H9 (cell line): ENCODE data around the gene HNF4A. TPM values are rescaled to one million over a fixed set of nuclear protein-coding genes. Genes with fewer than 3 reads are reported as not detected.

Experiments
- DNase-seq: peaks from one replicate; pipeline ENCODE4 v3.0.0-alpha.2; 2017
- H2AFZ ChIP-seq: one replicate; pipeline ENCODE4 v1.6.1; 2013; ENCODE audit warnings: mild to moderate bottlenecking, low read length, control low read depth, moderate library complexity
- H2AK5ac ChIP-seq: 2 replicates; pipeline ENCODE4 v1.6.1; 2013; ENCODE audit warnings: low read length, control low read depth, mixed read lengths; ENCODE audit not compliant: insufficient read length
- H2BK120ac ChIP-seq: one replicate; pipeline ENCODE4 v1.6.1; 2013; ENCODE audit warnings: low read depth, mild to moderate bottlenecking, low read length, control low read depth, inconsistent platforms; ENCODE audit not compliant: poor library complexity, severe bottlenecking
- H2BK12ac ChIP-seq: 2 replicates; pipeline ENCODE4 v1.6.1; 2013; ENCODE audit warnings: low read length, control low read depth, mixed read lengths, low read depth; ENCODE audit not compliant: insufficient read length
- H2BK15ac ChIP-seq: 2 replicates; pipeline ENCODE4 v1.6.1; 2013; ENCODE audit warnings: low read depth, low read length, control low read depth
- H2BK20ac ChIP-seq: one replicate; pipeline ENCODE4 v1.6.1; 2013; ENCODE audit warnings: low read depth, mild to moderate bottlenecking, low read length, control low read depth, inconsistent platforms; ENCODE audit not compliant: poor library complexity, severe bottlenecking
- H2BK5ac ChIP-seq: 2 replicates; pipeline ENCODE4 v1.6.1; 2013; ENCODE audit warnings: low read length, control low read depth, mixed read lengths; ENCODE audit not compliant: insufficient read length
- H3K14ac ChIP-seq: 2 replicates; pipeline ENCODE4 v1.6.1; 2013; ENCODE audit warnings: low read length, control low read depth; ENCODE audit not compliant: insufficient read depth
- H3K18ac ChIP-seq: 2 replicates; pipeline ENCODE4 v1.6.1; 2013; ENCODE audit warnings: low read depth, mild to moderate bottlenecking, mixed read lengths, low read length, control low read depth; ENCODE audit not compliant: insufficient read length
- H3K23ac ChIP-seq: 2 replicates; pipeline ENCODE4 v1.6.1; 2013; ENCODE audit warnings: low read length, control low read depth, mixed read lengths, low read depth; ENCODE audit not compliant: insufficient read length
- H3K23me2 ChIP-seq: 2 replicates; pipeline ENCODE4 v1.6.1; 2013; ENCODE audit warnings: low read depth, mild to moderate bottlenecking, mixed read lengths, low read length, control low read depth; ENCODE audit not compliant: insufficient read length, poor library complexity, severe bottlenecking
- H3K27ac ChIP-seq: 2 replicates; pipeline ENCODE4 v1.5.1; 2013; ENCODE audit warnings: low read length, control low read depth, mixed read lengths, low read depth; ENCODE audit not compliant: insufficient read length
- H3K27me3 ChIP-seq: 2 replicates; pipeline ENCODE4 v1.6.1; 2013; ENCODE audit warnings: low read length, control low read depth, inconsistent platforms; ENCODE audit not compliant: insufficient read depth
- H3K4ac ChIP-seq: 2 replicates; pipeline ENCODE4 v1.6.1; 2013; ENCODE audit warnings: low read depth, mild to moderate bottlenecking, control low read depth, inconsistent platforms, low read length, moderate library complexity
- H3K4me1 ChIP-seq: 2 replicates; pipeline ENCODE4 v1.6.1; 2013; ENCODE audit warnings: low read length, control low read depth, inconsistent platforms; ENCODE audit not compliant: insufficient read depth
- H3K4me2 ChIP-seq: 2 replicates; pipeline ENCODE4 v1.6.1; 2013; ENCODE audit warnings: low read length, control low read depth, mixed read lengths; ENCODE audit not compliant: insufficient read length, insufficient read depth
- H3K56ac ChIP-seq: 2 replicates; pipeline ENCODE4 v1.6.1; 2013; ENCODE audit warnings: low read depth, mild to moderate bottlenecking, mixed read lengths, low read length, control low read depth; ENCODE audit not compliant: insufficient read length
- H3K79me1 ChIP-seq: 2 replicates; pipeline ENCODE4 v1.6.1; 2013; ENCODE audit warnings: low read depth, mild to moderate bottlenecking, moderate library complexity, low read length, control low read depth, inconsistent platforms; ENCODE audit not compliant: insufficient read depth, poor library complexity, severe bottlenecking
- H3K79me2 ChIP-seq: 2 replicates; pipeline ENCODE4 v1.6.1; 2013; ENCODE audit warnings: low read length, control low read depth, inconsistent platforms; ENCODE audit not compliant: insufficient read depth
- H3K9ac ChIP-seq: 2 replicates; pipeline ENCODE4 v1.6.1; 2013; ENCODE audit warnings: low read length, control low read depth, mixed read lengths; ENCODE audit not compliant: insufficient read length; ENCODE audit errors: extremely low read depth
- H3K9me3 ChIP-seq: one replicate; pipeline ENCODE4 v1.6.1; 2013; ENCODE audit warnings: low read depth, low read length, inconsistent platforms; ENCODE audit not compliant: control insufficient read depth
- H3T11ph ChIP-seq: one replicate; pipeline ENCODE4 v1.6.1; 2013; ENCODE audit warnings: mild to moderate bottlenecking, low read length, control low read depth, inconsistent platforms
- H4K20me1 ChIP-seq: one replicate; pipeline ENCODE4 v1.6.1; 2013; ENCODE audit not compliant: control insufficient read depth, insufficient read length, insufficient read depth
- H4K5ac ChIP-seq: 2 replicates; pipeline ENCODE4 v1.6.1; 2013; ENCODE audit warnings: low read depth, mild to moderate bottlenecking, mixed read lengths, low read length, control low read depth; ENCODE audit not compliant: insufficient read length
- H4K8ac ChIP-seq: replicated peaks from 2 replicates; pipeline ENCODE4 v1.6.1; 2013; ENCODE audit warnings: low read length, control low read depth, mixed read lengths, low read depth; ENCODE audit not compliant: insufficient read length
- H4K91ac ChIP-seq: 2 replicates; pipeline ENCODE4 v1.6.1; 2013; ENCODE audit warnings: low read depth, mild to moderate bottlenecking, moderate library complexity, mixed read lengths, low read length, control low read depth; ENCODE audit not compliant: insufficient read length
- H3K27ac Mint-ChIP-seq, 3 experiments: 2 replicates in 2 of 3; 3 replicates in 1 of 3; pipeline ENCODE4 v1.8.0; 2020 to 2021; ENCODE audit warnings: mixed read lengths in 3 of 3, mild to moderate bottlenecking in 1 of 3, moderate library complexity in 1 of 3
- H3K27me3 Mint-ChIP-seq: 2 replicates; pipeline ENCODE4 v1.8.0; 2021; ENCODE audit warnings: low read depth, mild to moderate bottlenecking, moderate library complexity, mixed read lengths
- H3K36me3 Mint-ChIP-seq, 3 experiments: 2 replicates in 2 of 3; 3 replicates in 1 of 3; pipeline ENCODE4 v1.8.0; 2020 to 2021; ENCODE audit warnings: low read depth in 3 of 3, mixed read lengths in 3 of 3; ENCODE audit not compliant: insufficient read depth in 1 of 3
- H3K4me1 Mint-ChIP-seq, 2 experiments: 2 replicates each; pipeline ENCODE4 v1.8.0; 2020; ENCODE audit warnings: mixed read lengths in 2 of 2
- H3K4me3 Mint-ChIP-seq, 2 experiments: 2 replicates in 1 of 2; 3 replicates in 1 of 2; pipeline ENCODE4 v1.8.0; 2020 to 2021; ENCODE audit warnings: mild to moderate bottlenecking in 2 of 2, mixed read lengths in 2 of 2, moderate library complexity in 1 of 2
- H3K9me3 Mint-ChIP-seq, 2 experiments: 2 replicates in 1 of 2; 3 replicates in 1 of 2; pipeline ENCODE4 v1.8.0; 2020; ENCODE audit warnings: mild to moderate bottlenecking in 2 of 2, mixed read lengths in 2 of 2, moderate library complexity in 1 of 2
- WGBS: extraction: QIAGEN DNeasy Blood & Tissue Kit; methylation state at CpG from one replicate; pipeline ENCODE4 v1.1.7; 2013; ENCODE audit warnings: missing lambda C conversion rate, low lambda C conversion rate, mixed read lengths; ENCODE audit not compliant: insufficient read length; ENCODE audit errors: extremely low coverage; 5-methylcytosine and 5-hydroxymethylcytosine counted together
- total RNA-seq: library from RNA; stranded (reverse); gene quantifications from 2 replicates; pipeline ENCODE4 v1.2.1, GENCODE V29; 2021
- TF ChIP-seq, protein P1 (sequence below): fragments of 200-600 bp; sonication (generic); conservative IDR thresholded peaks from 3 replicates; pipeline ENCODE4 v1.8.0; 2021; ENCODE audit warnings: antibody characterized with exemption, mild to moderate bottlenecking

The HNF4A gene
- total RNA-seq, 1 experiment from 2014 or later = not detected

DNA sequence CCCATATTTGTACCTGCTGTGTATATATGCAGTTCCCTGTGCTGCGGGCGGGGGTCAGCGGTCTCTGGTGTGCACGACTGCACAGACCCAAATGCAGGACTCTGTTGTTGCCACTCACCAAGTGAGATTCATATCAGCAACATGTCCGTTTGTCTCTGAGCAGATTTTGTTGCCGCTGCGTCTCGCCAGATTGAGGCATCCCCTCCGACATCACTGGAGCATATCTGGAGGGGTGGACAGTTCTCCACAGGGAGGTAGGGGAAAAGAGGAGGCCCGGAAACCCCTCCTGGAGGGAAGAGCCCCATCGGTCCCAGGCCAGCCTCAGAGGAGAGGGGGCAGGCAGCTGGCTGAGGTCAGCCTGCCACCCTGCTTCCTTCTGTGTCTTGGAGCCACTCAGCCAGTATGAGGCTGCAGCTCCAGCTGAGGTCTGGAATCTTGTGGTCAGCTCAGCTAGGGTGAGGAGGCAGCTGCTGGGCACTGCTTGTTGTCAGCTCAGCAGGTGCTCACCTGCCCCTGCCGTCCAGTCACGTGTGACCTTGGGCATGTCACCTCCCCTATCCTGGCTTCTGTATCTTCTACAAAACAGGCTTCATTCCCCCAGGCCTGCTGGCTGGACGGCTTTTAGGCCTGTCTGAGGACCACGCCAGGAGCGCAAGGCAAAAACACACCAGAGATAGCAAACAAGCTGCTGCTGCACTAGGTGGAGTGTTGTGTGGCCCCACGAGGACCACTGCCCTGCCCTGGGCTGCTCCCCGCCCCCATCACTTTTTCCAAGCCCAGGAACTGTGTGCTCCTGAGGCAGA, 47.1 kb downstream of the HNF4A start:
- no peak overlapping the region for H3K4ac ChIP-seq
- no peaks in the 10 kb centered on the region for H3K23me2 ChIP-seq
- no peak overlapping the region for H3K27ac ChIP-seq
- no peak overlapping the region for H3K18ac ChIP-seq
- peaks cover 0 to 3% of the 10 kb centered on the region in 2 experiments; a peak in 2 of 5 replicates for H3K9me3 Mint-ChIP-seq
- TF ChIP-seq, protein P1, sequence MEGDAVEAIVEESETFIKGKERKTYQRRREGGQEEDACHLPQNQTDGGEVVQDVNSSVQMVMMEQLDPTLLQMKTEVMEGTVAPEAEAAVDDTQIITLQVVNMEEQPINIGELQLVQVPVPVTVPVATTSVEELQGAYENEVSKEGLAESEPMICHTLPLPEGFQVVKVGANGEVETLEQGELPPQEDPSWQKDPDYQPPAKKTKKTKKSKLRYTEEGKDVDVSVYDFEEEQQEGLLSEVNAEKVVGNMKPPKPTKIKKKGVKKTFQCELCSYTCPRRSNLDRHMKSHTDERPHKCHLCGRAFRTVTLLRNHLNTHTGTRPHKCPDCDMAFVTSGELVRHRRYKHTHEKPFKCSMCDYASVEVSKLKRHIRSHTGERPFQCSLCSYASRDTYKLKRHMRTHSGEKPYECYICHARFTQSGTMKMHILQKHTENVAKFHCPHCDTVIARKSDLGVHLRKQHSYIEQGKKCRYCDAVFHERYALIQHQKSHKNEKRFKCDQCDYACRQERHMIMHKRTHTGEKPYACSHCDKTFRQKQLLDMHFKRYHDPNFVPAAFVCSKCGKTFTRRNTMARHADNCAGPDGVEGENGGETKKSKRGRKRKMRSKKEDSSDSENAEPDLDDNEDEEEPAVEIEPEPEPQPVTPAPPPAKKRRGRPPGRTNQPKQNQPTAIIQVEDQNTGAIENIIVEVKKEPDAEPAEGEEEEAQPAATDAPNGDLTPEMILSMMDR = no peak
- H3K4me3 Mint-ChIP-seq = no peak overlapping the region
- no peak overlapping the region for H2BK12ac ChIP-seq
- H3K56ac ChIP-seq = no peak overlapping the region
- H3K9ac ChIP-seq = no peak overlapping the region
- H4K5ac ChIP-seq = no peak overlapping the region
- peaks cover 6% of the 10 kb centered on the region for H3K27me3 Mint-ChIP-seq
- no peaks in the 10 kb centered on the region for H3K79me1 ChIP-seq
- H3K36me3 Mint-ChIP-seq = no peaks in the 10 kb centered on the region
- peak overlapping the region in 1 of 3 experiments; percentile 62; a peak in 1 of 7 replicates for H3K27ac Mint-ChIP-seq
- no peak overlapping the region for H2AK5ac ChIP-seq
- no peak overlapping the region for H2BK120ac ChIP-seq
- H2BK20ac ChIP-seq = no peak overlapping the region
- no peak for DNase-seq
- H3K27me3 ChIP-seq = no peaks in the 10 kb centered on the region
- no peaks in the 10 kb centered on the region for H4K20me1 ChIP-seq
- no peak overlapping the region for H3T11ph ChIP-seq
- no peak overlapping the region for H2BK15ac ChIP-seq
- H3K4me1 Mint-ChIP-seq = peaks cover 0 to 6% of the 10 kb centered on the region in 2 experiments; a peak in 2 of 4 replicates
- no peak overlapping the region for H4K8ac ChIP-seq
- no peaks in the 10 kb centered on the region for H3K9me3 ChIP-seq
- H3K23ac ChIP-seq = no peak overlapping the region
- H3K4me2 ChIP-seq = no peak overlapping the region
- no peak overlapping the region for H4K91ac ChIP-seq
- no CpG with 5 or more reads among the region's 18 CpGs for WGBS
- H3K4me1 ChIP-seq = no peaks in the 10 kb centered on the region
- no peak overlapping the region for H3K14ac ChIP-seq
- H2BK5ac ChIP-seq = no peak overlapping the region
- no peaks in the 10 kb centered on the region for H3K79me2 ChIP-seq
- H2AFZ ChIP-seq = no peak overlapping the region
